ENCODE data around the gene TTI1.

GRCh38 chr20:38005903-38006302 lies 27.4 kb downstream of the TTI1 start:
- TF ChIP-seq, protein P1, sequence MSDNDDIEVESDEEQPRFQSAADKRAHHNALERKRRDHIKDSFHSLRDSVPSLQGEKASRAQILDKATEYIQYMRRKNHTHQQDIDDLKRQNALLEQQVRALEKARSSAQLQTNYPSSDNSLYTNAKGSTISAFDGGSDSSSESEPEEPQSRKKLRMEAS (IDR thresholded peaks at IDR 0.05), result no peak
- TF ChIP-seq CEBPB (IDR thresholded peaks at IDR 0.05) (no peak), FOXM1 (IDR thresholded peaks at IDR 0.05; ENCODE audit: borderline replicate concordance, low read depth) (no peak), ZBTB7A (IDR thresholded peaks at IDR 0.05; ENCODE audit: low read depth) (no peak), CREB1 (IDR thresholded peaks at IDR 0.05; ENCODE audit: low read depth) (no peak), NFIC (IDR thresholded peaks at IDR 0.05) (no peak), RAD21 (IDR thresholded peaks at IDR 0.05; ENCODE audit: low read depth) (no peak), TEAD4 (IDR thresholded peaks at IDR 0.05) (no peak)

Measured in Ishikawa (cell line).